Measurements from ENCODE around the gene DLGAP5.

DLGAP5 gene

DNA sequence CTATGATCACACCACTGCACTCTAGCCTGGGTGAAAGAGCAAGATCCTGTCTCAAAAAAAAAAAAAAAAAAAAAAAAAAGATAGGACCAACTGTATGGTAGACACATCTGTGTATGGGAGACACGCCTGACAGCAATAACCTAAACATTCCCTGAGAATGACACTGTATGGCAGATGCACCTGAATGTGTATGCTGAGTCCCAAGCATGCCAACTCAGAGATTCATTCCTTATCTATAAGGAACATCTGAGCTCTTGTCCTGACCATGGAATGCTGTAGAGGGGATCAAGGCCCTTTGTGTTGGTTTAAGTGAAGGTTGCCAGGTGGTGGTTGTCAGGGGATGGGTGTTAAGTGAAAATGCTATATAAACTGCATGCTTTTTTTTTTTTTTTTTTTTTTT, 81.5 kb downstream of the DLGAP5 start:
- DNase-seq = no peak

- peak; percentile 46 to 53 for DNase-seq
Measured at GRCh38 chr14:55107766-55108554, 83.4 kb downstream of the DLGAP5 start.

GRCh38 chr14:55105991-55106390, 85.4 kb downstream of the DLGAP5 start:
- no peak for DNase-seq

- no peak for DNase-seq
Measured at GRCh38 chr14:55103971-55104954, 87.1 kb downstream of the DLGAP5 start.

GRCh38 chr14:55103005-55103640, 88.3 kb downstream of the DLGAP5 start:
- peak; percentile 54 to 58 for DNase-seq

DNA sequence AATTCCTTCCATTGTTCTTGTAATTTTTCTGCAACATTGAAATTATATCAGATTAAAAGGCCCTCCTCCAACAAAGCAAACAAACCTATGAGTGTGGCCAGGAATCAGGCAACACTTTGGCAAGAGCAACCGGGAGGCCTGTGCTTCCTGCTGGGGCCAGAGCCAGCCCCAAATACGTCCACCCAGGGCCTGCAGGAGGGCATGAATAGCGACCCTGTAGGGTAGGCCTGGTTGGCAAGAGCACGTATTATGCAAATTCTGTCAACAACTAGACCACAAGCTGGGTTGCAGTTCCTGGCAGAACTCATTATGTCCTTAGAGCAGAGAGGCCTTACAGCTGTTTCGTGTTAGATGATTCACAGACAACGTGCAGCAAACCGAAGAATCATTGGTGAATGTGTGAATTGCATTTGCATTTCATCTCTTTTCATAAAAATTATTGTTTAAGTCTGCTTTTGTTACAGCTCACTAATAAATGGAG, 89.2 kb downstream of the DLGAP5 start:
- DNase-seq = peak; percentile 27 to 41

GRCh38 chr14:55101698-55102097, 89.7 kb downstream of the DLGAP5 start:
- DNase-seq = no peak

GRCh38 chr14:55099756-55100155, 91.6 kb downstream of the DLGAP5 start:
- DNase-seq = no peak

DNA sequence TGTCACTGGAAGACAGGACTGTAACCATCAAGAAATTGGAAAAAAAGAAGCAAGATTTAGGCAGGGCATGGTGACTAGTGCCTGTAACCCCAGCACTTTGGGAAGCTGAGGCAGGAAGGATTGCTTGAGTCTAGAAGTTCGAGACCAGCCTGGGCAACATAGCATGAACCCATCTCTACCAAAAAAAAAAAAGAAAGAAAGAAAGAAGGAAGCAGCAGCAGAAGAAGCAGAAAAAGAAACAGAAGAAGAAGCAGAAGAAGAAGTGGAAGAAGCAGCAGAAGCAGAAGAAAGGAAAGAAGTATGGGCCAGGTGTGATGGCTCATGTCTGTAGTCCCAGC, 92.9 kb downstream of the DLGAP5 start:
- no peak for DNase-seq

Data from activated CD4-positive, alpha-beta T cell treated with anti-CD3 and anti-CD28 coated beads, Interleukin-2, amount 50 U/mL, for 48 hours (primary cell).